ENCODE data around the gene LIPK. TPM values are rescaled to one million over a fixed set of nuclear protein-coding genes. Genes with fewer than 3 reads are reported as not detected.

The LIPK gene
- total RNA-seq, 1 donor from 2014 or later: not detected

DNA sequence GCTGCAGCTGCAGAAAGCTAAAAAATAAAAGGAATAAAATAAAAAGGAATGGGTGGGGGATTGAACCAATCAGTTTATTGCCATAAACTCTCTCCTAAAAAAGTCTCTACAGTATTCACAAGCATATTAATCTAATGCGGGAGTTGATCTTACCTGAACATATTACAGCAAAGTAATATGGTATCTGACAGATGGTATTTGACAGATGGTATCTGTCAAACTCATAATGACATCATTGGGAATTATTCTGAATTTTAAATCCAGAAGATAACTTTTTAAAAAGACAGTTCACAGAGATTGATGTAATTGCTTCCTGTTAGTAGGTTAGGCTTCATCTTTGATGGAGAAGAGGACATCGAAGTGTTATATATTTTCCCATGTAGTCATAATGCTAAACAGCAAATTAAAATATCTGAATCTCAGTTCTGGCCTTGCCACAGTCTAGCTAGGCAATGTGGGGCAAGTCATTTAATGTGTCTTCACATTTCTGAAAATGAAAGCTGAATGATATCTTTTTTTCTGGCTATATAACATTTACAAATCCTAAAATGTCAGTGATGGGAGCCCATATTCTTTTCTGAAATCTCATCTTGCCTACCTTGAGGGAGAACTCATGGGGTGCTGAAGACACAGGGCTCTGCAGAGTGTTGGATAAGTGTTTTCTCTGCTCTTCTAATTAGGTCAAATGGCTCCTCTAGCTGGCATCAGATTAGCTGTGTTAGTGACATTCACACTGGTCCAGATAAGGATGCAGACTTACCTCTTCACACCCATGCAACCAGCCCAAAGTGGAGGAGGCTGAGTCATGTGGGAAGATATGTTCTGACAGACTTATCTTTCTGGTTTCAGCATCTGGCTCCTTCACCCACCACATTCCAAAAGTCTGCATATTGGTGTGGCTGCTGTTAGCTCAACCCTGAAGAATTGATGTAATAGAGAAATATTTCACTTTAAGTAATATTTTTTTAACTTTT, 94.4 kb downstream of the LIPK start:
- FAIRE-seq (no peak), DNase-seq (ENCODE audit: low read depth) (peak; percentile 92)
- no peak overlapping the region for H3K9ac ChIP-seq (ENCODE audit: low read length)
- Mint-ChIP-seq H3K27me3 (ENCODE audit: low read depth, unreplicated experiment) (peaks cover 7% of the 10 kb centered on the region), H3K36me3 (ENCODE audit: low read depth, unreplicated experiment) (no peaks in the 10 kb centered on the region), H3K4me3 (ENCODE audit: unreplicated experiment) (no peak overlapping the region), H3K27ac (ENCODE audit: unreplicated experiment) (no peak overlapping the region), H3K9me3 (ENCODE audit: unreplicated experiment) (peaks cover 4% of the 10 kb centered on the region), H3K4me1 (ENCODE audit: low read depth, unreplicated experiment) (peaks cover 2% of the 10 kb centered on the region)
- no peaks in the 10 kb centered on the region for H3K79me2 ChIP-seq (ENCODE audit: insufficient read depth, low read length)
- no peaks in the 10 kb centered on the region for H3K9me3 ChIP-seq (ENCODE audit: insufficient read depth, low read depth, low read length)
- H3K27ac ChIP-seq (ENCODE audit: low read depth, low read length): peak overlapping the region; percentile 13
- H3K36me3 ChIP-seq (ENCODE audit: insufficient read depth, low read length): no peaks in the 10 kb centered on the region
- no peaks in the 10 kb centered on the region for H4K20me1 ChIP-seq (ENCODE audit: insufficient read depth, low read length)
- no peak overlapping the region for H3K4me2 ChIP-seq (ENCODE audit: low read length)
- no peaks in the 10 kb centered on the region for H3K27me3 ChIP-seq (ENCODE audit: insufficient read depth, low read length)
- TF ChIP-seq CTCF (IDR thresholded peaks at IDR 0.05; ENCODE audit: insufficient read depth, low read depth, low read length) (no peak), EZH2 (IDR thresholded peaks at IDR 0.05; ENCODE audit: insufficient read depth, low read length) (no peak)
- no peak overlapping the region for H2AFZ ChIP-seq (ENCODE audit: low read depth, low read length)
- no peak overlapping the region for H3K4me3 ChIP-seq (ENCODE audit: insufficient read depth, low read depth, low read length)
- H3K4me1 ChIP-seq (ENCODE audit: insufficient read depth, low read length): peaks cover 4% of the 10 kb centered on the region

Other genes with a start within 250 kb of the LIPK start
- 6.9 and 9.2 TPM in 2 replicates for gene RNLS, start 122.9 kb upstream of the LIPK start, total RNA-seq
- gene LIPJ, start 119.5 kb upstream of the LIPK start, total RNA-seq: not detected in 2 replicates
- not detected in 2 replicates for gene LIPF, start 41.8 kb upstream of the LIPK start, total RNA-seq
- not detected in 2 replicates for gene LIPN, start 53.8 kb downstream of the LIPK start, total RNA-seq
- not detected in 2 replicates for gene LIPM, start 96.5 kb downstream of the LIPK start, total RNA-seq
- gene ANKRD22, start 145.6 kb downstream of the LIPK start, total RNA-seq: not detected in 2 replicates
- gene STAMBPL1, start 174.0 kb downstream of the LIPK start, total RNA-seq: 1.4 and 1.5 TPM in 2 replicates
- gene ACTA2, start 246.5 kb downstream of the LIPK start, total RNA-seq: 320 and 345 TPM in 2 replicates